ENCODE data around the gene NCR2.
"Not testable (repeated sequence)": the region's sequence is repeated elsewhere in the genome, so short reads cannot be mapped to it uniquely, and the experiment has no call there.

NCR2 gene

DNA sequence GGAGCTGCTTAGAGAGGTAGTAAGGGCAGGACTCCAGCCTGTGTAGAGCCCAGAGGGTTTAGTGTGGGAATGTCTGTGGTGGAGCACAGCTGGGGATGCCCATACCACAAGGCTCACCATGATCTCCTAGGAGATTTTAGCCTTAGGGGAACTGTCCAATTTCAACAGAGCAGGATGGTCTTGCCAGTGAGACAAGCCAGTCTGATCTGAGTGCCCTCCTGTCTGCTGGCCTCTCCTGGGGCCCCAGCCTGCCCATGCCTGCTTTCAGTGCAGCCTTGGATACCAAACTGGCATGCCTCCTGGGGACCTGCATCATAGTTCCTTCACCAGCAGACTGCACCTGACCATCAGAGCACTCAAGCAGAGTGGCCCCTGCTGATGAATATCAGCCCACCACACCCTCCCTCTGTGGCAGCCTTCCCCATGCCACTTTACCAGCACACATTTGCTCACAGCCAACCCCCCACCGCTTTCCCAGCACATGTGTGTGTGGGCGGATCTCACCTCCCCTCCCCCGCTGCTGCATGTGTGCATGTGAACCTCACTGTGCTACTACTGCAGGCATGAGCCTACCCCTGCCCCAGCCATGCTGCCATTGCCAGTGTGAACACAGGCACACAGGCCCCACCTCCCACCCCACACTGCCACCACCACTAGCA, 41.1 kb upstream of the NCR2 start:
- no peak overlapping the region for H3K27ac ChIP-seq
- TF ChIP-seq CTCF (IDR thresholded peaks at IDR 0.05) = no peak
- H3K4me3 ChIP-seq = no peak overlapping the region
- no peak for DNase-seq (ENCODE audit: low spot score)

DNA sequence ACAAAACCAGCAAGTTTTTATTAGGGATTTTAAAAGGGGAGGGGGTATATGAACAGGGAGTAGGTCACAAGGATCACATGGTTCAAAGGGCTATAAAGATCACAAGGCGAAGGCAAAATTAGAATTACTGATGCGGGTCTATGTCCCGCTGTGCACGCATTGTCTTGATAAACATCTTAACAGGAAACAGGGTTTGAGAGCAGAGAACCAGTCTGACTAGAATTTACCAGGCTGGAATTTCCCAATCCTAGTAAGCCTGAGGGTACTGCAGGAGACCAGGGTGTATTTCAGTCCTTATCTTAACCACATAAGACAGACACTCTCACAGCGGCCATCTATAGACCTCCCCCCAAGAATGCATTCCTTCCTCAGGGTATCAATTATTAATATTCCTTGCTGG, 38.2 kb upstream of the NCR2 start:
- not testable (repeated sequence) for DNase-seq (ENCODE audit: low spot score); H3K4me3 ChIP-seq; H3K27ac ChIP-seq

DNA sequence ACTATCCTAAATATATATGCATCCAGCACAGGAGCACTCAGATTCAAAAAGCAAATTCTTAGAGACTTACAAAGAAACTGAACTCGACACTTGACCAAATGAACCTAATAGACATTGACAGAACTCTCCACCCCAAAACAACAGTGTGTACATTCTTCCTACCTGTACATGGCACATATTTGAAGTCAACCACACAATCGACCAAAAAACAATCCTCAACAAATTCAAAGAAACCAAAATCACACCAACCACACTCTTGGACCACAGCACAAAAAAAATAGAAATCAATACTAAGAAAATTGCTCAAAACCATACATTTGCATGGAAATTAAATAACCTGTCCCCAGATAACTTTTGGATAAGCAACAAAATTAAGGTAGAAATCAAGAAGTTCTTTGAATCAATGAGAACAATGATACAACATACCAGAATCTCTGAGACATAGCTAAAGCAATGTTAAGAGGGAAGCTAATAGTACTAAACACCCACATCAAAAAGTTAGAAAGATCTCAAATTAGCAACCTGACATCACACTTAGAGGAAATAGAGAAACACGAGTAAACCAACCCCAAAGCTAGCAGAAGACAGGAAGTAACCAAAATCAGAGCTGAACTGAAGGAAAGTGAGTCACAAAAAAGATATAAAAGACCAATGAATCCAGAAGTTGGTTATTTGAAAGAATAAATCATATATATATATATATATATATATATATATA, 36.5 kb upstream of the NCR2 start:
- no peak overlapping the region for H3K27ac ChIP-seq
- TF ChIP-seq CTCF (IDR thresholded peaks at IDR 0.05) = no peak
- DNase-seq (ENCODE audit: low spot score) = no peak
- H3K4me3 ChIP-seq = no peak overlapping the region

DNA sequence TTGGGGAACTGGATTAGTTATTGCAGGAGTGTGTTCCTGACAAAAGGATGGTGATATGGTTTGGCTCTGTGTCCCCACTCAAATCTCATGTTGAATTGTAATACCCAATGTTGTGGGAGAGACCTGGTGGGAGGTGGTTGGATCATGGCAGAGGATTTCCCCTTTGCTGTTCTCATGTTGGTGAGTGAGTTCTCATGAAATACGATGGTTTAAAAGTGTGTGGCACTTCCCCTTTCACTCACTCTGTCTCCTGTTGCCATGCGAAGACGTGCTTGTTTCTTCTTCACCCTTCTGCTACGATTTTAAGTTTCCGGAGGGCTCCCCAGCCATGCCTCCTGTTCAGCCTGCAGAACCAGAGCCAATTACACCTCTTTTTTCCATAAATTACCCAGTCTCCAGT, 32.8 kb upstream of the NCR2 start:
- TF ChIP-seq CTCF (IDR thresholded peaks at IDR 0.05) = no peak
- no peak overlapping the region for H3K4me3 ChIP-seq
- DNase-seq (ENCODE audit: low spot score) = no peak

DNA sequence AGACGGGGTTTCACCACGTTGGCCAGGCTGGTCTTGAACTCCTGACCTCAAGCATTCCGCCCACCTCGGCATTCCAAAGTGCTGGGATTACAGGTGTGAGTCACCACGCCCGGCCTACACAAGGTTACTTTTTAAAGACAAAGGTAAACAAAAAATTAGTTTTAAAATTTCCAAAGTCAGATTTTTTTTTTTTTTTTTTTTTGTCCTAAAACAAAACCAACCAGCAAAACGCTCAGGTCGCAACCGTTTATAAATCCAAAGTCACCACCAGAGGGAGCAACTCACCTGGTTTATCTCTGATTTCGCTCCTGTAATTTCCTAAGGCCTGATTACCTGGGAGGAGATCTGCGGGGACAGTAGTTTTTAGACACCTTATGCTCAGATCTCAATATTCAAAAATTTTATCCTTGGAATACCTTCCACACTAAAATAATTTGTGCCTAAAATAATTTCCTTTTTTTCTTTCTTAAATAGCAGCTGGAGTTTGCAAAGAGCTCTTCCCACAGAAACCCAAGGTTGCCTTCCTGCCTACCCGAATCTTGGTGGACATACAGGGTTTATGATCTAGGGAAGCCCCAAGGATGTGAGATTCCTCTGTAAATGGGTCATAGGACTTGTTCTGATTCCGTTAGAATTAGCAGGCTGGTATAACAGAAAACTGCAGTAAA, 29.1 kb upstream of the NCR2 start:
- Histone ChIP-seq H3K4me3 (no peak overlapping the region), H3K27ac (no peak overlapping the region)
- DNase-seq (ENCODE audit: low spot score) = no peak
- TF ChIP-seq CTCF (IDR thresholded peaks at IDR 0.05) = peak; percentile 19

More for the DNA sequence above, 32.8 kb upstream of the NCR2 start:
- H3K27ac ChIP-seq = no peak overlapping the region

- no peak overlapping the region for H3K27ac ChIP-seq
- H3K4me3 ChIP-seq = no peak overlapping the region
- no peak for TF ChIP-seq CTCF (IDR thresholded peaks at IDR 0.05)
- no peak for DNase-seq (ENCODE audit: low spot score)
Observed at GRCh38 chr6:41315203-41315602, 20.2 kb upstream of the NCR2 start.

DNA sequence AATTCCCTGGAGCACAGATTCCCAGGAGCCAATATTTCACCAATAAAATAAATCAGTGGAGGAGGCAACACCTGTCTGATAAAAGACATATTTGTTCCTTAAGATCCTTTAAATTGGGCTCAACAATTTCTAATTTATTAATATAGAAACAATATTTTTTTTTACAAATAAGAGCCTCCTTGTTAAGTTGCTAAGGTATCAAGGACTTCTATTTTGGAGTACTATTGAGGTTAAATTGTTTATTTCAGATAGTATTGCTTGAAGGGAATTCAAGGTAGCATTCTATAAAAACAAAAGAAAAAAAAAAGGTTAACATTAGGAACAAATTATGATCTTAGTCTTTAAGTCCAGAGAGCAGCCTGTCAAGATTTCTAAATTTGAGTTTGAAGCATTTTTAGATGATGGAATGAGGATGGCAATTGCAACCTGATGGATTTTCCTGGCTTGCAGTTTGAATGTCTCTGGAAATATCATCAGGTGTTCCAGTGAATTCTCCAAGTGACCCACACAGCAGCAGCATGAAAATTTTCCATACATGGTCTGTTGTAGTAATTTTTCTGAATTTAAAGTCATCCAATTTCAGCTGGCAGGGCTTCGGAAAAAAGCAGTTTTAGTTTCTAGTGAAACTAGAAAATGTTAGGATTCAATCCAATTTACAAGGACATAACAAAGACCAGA, 19.3 kb upstream of the NCR2 start:
- Histone ChIP-seq H3K27ac (no peak overlapping the region), H3K4me3 (no peak overlapping the region)
- no peak for TF ChIP-seq CTCF (IDR thresholded peaks at IDR 0.05)
- no peak for DNase-seq (ENCODE audit: low spot score)
